ENCODE results near the gene SRA1.

- TF ChIP-seq CTCF (IDR thresholded peaks at IDR 0.05; ENCODE audit: low read depth, low read length) (no peak), EZH2phosphoT487 (IDR thresholded peaks at IDR 0.05; ENCODE audit: low read depth) (no peak)
Observed at GRCh38 chr5:140600096-140600495, 42.8 kb upstream of the SRA1 start.

Measured in OCI-LY3 (cell line).